ENCODE measurements around the gene SCRN3.

GRCh38 chr2:174365571-174365970, 30.0 kb upstream of the SCRN3 start:
- TF ChIP-seq CTCF (conservative IDR thresholded peaks at IDR 0.05; ENCODE audit: low read depth, low read length) (no peak), MAFK (IDR thresholded peaks at IDR 0.05; ENCODE audit: low read depth, low read length) (no peak), POLR2A (IDR thresholded peaks at IDR 0.05; ENCODE audit: low read depth, low read length) (no peak), RCOR1 (IDR thresholded peaks at IDR 0.05; ENCODE audit: insufficient replicate concordance, low read length) (no peak), MXI1 (IDR thresholded peaks at IDR 0.05; ENCODE audit: borderline replicate concordance, low read depth, low read length) (no peak), CEBPB (IDR thresholded peaks at IDR 0.05; ENCODE audit: low read depth, low read length) (no peak), SMC3 (IDR thresholded peaks at IDR 0.05; ENCODE audit: low read depth, low read length) (no peak)

Data from IMR-90 (cell line).